ENCODE data around the gene CDKL1.

DNA sequence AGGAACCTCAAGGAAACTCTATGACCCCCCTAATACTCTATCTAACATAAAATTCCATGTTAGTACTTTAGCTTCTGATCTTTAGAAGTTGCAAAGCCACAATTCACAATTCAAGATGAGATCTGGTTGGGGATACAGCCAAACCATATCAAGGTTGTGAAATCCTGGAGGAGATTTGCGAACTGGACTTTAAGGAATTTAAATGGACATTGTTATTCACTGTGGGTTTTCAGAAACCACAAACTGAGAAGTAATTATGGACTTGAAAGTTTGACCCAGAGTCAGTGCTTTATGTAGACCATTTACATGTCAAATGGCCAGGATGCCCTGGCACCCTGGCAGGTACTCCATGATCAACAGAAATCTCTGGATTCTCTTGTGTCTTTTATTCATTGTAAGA, 14.2 kb upstream of the CDKL1 start:
- TF ChIP-seq, protein P1, sequence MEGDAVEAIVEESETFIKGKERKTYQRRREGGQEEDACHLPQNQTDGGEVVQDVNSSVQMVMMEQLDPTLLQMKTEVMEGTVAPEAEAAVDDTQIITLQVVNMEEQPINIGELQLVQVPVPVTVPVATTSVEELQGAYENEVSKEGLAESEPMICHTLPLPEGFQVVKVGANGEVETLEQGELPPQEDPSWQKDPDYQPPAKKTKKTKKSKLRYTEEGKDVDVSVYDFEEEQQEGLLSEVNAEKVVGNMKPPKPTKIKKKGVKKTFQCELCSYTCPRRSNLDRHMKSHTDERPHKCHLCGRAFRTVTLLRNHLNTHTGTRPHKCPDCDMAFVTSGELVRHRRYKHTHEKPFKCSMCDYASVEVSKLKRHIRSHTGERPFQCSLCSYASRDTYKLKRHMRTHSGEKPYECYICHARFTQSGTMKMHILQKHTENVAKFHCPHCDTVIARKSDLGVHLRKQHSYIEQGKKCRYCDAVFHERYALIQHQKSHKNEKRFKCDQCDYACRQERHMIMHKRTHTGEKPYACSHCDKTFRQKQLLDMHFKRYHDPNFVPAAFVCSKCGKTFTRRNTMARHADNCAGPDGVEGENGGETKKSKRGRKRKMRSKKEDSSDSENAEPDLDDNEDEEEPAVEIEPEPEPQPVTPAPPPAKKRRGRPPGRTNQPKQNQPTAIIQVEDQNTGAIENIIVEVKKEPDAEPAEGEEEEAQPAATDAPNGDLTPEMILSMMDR (conservative IDR thresholded peaks at IDR 0.05 in 1 of 2, IDR thresholded peaks at IDR 0.05 in 1 of 2; ENCODE audit: low read depth in 1 of 2, low read length in 2 of 2), result no peak
- no peak for TF ChIP-seq EZH2 (IDR thresholded peaks at IDR 0.05; ENCODE audit: low read length, missing control alignments)
